Limb (tissue), 2 donors: ENCODE results near the gene OTOP2.
"Not testable (repeated sequence)": the region's sequence is repeated elsewhere in the genome, so short reads cannot be mapped to it uniquely, and the experiment has no call there.

ENCODE experiments used
- DNase-seq, 2 donors: peaks; one replicate each; pipeline ENCODE4 v3.0.0-alpha.2; 2016; ENCODE audit errors: extremely low spot score in 2 of 2

OTOP2 gene

GRCh38 chr17:74901353-74902135 is 22.5 kb upstream of the OTOP2 start:
- DNase-seq, result no peak

DNA sequence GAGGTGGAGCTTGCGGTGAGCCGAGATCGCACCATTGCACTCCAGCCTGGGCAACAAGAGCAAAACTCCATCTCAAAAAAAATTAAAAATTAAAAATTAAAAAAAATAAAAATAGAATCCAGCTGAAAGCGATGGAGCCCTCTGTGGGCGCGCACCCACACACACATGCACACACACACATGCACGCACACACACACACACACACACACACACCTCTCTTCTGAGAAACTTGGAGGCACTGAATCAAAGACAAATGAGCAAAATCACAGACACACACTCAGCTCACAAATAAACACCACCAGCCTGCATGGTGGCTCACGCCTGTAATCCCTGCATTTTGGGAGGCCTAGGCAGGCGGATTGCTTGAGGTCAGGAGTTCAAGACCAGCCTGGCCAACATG is 21.0 kb upstream of the OTOP2 start:
- no peak for DNase-seq

- DNase-seq, result no peak
Measured at GRCh38 chr17:74903671-74904070, 20.4 kb upstream of the OTOP2 start.

DNA sequence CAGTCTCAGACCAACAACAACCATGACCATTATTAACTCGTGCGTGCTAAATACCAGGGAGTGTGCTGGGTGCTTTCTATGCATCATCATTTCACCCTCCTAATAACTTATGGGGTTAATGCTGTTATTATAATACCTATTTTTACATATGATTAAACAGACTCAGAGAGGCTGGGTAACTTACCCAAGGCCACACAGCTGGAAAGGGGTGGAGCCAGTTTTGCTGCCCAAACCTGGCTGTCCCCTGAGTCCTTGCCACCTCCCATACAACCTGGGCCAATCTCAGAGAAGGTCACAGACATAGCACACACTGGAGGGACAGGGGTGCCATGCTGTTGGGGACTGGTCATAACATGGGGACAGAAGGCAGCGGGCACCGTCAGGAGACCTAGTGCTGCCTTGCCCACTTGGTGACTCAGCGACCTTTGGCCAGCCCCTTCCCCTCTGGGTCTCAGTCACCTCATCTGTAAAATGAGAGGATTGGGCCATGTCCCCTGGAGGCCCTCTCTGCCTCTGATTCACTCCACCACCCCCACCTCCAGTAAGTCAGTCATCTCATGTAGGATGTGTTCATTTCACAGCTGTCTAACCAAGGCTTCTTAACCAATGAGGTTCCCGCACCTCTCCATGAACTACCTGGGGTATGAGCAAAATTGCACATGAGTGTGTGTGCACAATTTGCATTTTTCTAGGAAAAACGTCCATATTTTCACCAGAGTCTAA is 19.2 kb upstream of the OTOP2 start:
- DNase-seq, result no peak

- not testable (repeated sequence) for DNase-seq
Measured at GRCh38 chr17:74906214-74906793, 17.8 kb upstream of the OTOP2 start.

- no peak for DNase-seq
Measured at GRCh38 chr17:74907012-74907411, 17.1 kb upstream of the OTOP2 start.

- DNase-seq, result not testable (repeated sequence)
Measured at GRCh38 chr17:74909097-74909496, 15.0 kb upstream of the OTOP2 start.

DNA sequence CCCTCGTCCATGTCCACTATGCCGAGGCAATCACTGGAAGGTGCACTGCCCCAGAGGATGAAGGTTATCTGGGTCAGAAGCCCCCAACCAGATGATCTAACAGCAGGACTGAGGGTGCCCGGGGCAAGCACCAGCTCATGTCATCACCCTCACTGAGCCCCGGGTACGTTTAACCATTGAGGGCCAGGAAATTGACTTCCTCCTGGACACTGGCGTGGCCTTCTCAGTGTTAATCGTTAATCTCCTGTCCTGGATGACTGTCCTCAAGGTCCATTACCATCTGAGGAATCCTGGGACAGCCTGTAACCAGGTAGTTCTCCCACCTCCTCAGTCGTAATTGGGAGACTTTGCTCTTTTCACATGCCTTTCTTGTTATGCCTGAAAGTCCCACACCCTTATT is 12.7 kb upstream of the OTOP2 start:
- not testable (repeated sequence) for DNase-seq

DNA sequence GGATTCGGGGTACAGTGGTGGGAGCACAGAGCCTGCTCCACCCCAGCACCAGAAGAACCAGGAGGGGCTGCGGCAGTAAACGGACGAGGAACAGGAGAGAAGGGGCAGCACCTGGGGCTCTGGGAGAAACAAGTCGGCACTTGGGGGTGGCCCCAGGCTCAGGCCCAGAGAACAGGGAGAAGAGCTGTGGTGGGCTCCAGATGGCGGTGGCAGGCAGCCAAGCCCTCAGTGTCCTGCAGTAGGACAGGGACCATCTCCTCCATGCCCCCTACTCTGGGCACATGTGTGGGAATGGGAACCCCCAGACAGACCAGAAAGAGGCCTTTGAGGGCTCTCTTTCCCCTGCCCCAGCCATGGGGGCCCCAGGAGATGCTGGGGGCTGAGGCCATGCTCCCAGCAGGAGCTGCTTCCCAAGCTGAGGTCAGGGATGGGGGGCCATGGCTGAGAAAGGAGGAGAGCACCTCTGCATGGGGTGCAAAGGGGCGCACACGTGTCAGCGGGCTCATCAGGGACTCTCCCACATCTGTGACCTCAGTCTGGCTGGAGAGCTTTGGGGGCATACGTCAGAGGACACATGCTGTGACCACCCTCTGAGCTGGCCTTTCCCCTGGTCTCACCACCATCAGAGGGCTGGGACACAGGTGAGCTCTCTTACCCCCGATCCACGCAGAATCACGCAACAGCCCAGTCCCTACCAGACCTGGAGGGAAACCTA is 7.8 kb upstream of the OTOP2 start:
- no peak for DNase-seq

- no peak for DNase-seq
Measured at GRCh38 chr17:74916851-74917199, 7.2 kb upstream of the OTOP2 start.

DNA sequence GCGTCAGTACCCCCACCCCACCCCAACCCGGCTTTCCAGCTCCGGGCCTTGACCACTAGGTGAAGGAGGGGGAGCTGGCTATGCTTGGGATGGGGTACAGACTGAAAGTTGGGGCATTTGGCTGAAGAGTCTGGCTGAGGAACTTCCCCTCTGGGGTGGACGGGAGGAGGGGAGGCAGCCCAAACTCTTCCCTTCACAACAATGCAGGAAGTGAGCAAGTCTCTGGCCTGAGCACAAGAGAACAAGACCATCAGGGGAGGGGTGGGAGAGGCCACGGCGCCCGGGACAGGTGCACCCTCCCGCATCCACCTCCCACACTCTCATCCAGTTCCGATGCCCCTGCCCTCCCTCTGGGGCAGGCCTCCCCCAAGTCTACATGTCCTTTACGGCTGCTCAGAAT is 6.6 kb upstream of the OTOP2 start:
- no peak for DNase-seq

DNA sequence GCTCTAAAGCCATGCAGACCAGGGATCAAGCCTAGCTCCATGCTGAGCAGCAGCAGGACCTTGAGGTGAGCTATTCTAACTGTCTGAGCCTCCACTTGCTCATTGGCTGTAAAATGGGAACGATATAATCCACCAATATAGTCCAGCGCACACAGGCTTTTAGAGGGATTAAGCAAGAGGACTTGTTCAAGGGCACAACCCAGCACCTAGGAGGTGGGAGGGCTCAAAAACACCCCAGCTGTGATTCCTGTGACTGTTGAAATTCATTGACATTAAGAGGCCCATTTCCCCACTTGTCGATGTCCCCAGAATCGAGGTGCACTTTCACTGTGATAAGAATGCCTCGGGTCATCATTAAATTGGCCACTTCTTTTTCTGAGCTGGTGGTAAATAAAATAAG is 5.2 kb upstream of the OTOP2 start:
- DNase-seq, result no peak

GRCh38 chr17:74919440-74920305 is 4.4 kb upstream of the OTOP2 start:
- DNase-seq, result no peak

- DNase-seq, result no peak
Measured at GRCh38 chr17:74920306-74920620, 3.8 kb upstream of the OTOP2 start.

DNA sequence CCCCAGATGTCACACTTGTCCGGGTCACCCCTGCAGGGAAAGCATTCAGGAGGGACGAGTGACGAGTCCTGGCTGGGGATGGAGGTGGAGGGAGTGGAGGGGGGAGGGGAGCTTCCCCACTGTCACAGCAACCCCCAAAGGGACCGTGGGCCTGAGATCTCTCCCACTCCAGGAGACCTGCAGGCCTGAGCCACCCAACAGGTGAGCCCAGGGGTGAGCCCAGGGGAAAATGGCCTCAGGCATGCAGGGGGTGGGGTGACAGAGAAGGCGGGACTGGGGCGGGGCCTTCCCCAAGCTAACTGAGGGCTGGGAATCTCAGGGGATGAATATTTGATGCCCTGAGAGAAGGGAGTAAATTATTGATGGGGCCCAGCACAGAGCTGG is 3.4 kb upstream of the OTOP2 start:
- DNase-seq, result no peak

DNA sequence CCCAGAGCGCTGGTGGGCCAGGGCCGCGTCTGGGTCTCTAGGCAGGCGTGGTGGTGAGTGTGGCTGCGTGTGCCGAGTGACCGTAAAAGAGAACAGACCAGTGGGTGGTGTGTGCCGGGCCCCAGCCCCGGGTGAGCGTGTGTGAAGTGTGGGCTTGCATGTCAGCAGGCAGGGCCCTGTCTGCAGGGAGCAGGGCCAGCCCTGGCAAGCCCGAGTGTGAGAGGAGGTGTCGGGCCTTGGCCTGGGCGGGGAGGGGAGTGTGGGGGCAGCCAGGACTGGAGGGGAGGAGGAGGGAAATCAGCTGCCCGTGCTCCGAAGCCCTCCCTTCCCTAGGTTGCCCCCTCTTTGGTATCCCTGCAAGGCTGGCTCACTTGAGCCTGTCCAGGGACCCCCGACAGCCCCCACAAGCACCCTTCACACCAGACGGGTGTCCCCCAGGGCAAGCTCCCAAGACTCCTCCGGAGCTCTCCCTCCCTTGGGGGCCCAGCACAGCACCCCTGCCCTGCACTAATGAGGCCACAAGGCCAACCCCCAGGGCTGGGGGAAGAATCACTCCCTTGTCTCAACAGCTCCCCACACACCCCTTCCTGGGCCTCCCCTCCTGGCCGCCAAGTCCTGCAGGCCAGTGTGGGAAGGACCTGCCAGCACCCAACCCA is 2.9 kb upstream of the OTOP2 start:
- DNase-seq, result no peak

DNA sequence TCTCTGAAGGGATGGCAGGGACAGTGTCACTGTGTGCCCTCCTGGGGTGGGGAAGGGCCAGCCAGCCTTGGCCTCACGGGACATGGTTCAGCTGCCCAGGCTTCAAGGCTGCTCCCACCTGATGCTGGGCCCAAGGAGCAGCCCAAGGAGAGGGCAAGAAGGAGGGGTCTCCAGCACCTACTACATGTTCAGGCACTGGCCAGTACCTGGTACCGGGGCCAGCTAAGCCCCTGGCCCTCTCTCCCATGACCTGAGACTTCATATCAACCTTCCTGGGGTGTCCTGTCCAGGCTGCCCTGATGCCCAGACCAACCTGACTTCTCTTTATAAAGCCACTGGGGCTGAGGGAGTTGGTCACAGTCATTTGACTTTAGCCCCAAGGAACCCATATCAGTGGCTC is 2.3 kb upstream of the OTOP2 start:
- no peak for DNase-seq

GRCh38 chr17:74922172-74922571 is 1.9 kb upstream of the OTOP2 start:
- no peak for DNase-seq

- peak in 1 of 2 donors; percentile 64 for DNase-seq
Measured at GRCh38 chr17:74922694-74923537, 1.2 kb upstream of the OTOP2 start, which contains the start of gene USH1G. Gene USH1G (minus strand): TSS chr17:74923255. CDS start chr17:74923073, 182 bp downstream.
